ENCODE measurements around the gene LIMCH1. TPM values are rescaled to one million over a fixed set of nuclear protein-coding genes. Genes with fewer than 3 reads are reported as not detected.
A peak's percentile ranks its signal among the peaks of the same experiment; 100 is the strongest.

Gene LIMCH1
- polyA plus RNA-seq, 1 experiment, result 1.1 TPM

GRCh38 chr4:41722181-41722580, 184.2 kb downstream of the LIMCH1 start:
- Histone ChIP-seq H3K4me3 (ENCODE audit: low read depth, low read length) (no peak overlapping the region), H3K27ac (ENCODE audit: low read depth, low read length) (no peak overlapping the region), H3K27me3 (ENCODE audit: control insufficient read depth, insufficient read depth, low read length) (no peaks in the 10 kb centered on the region), H3K9me3 (ENCODE audit: control insufficient read depth, insufficient read depth, low read length) (no peaks in the 10 kb centered on the region)
- DNase-seq (ENCODE audit: low read depth, low spot score), result no peak
- ChIA-PET CTCF (no interaction called here), POLR2A (no interaction called here)
- no peak for TF ChIP-seq CTCF (IDR thresholded peaks at IDR 0.05; ENCODE audit: low read depth, low read length)

- H3K27ac ChIP-seq (ENCODE audit: low read depth, low read length), result no peak overlapping the region
- no peaks in the 10 kb centered on the region for H3K9me3 ChIP-seq (ENCODE audit: control insufficient read depth, insufficient read depth, low read length)
- ChIA-PET POLR2A (no interaction called here), CTCF (no interaction called here)
- no peak overlapping the region for H3K4me3 ChIP-seq (ENCODE audit: low read depth, low read length)
- no peak for TF ChIP-seq CTCF (IDR thresholded peaks at IDR 0.05; ENCODE audit: low read depth, low read length)
- H3K27me3 ChIP-seq (ENCODE audit: control insufficient read depth, insufficient read depth, low read length), result no peaks in the 10 kb centered on the region
- no peak for DNase-seq (ENCODE audit: low read depth, low spot score)
Measured at GRCh38 chr4:41723286-41723685, 185.3 kb downstream of the LIMCH1 start.

GRCh38 chr4:41725254-41725653, 187.3 kb downstream of the LIMCH1 start:
- DNase-seq (ENCODE audit: low read depth, low spot score), result no peak
- Histone ChIP-seq H3K4me3 (ENCODE audit: low read depth, low read length) (no peak overlapping the region), H3K9me3 (ENCODE audit: control insufficient read depth, insufficient read depth, low read length) (no peaks in the 10 kb centered on the region), H3K27me3 (ENCODE audit: control insufficient read depth, insufficient read depth, low read length) (no peaks in the 10 kb centered on the region), H3K27ac (ENCODE audit: low read depth, low read length) (no peak overlapping the region)
- TF ChIP-seq CTCF (IDR thresholded peaks at IDR 0.05; ENCODE audit: low read depth, low read length), result 0 out of 2 replicates have a peak, but pooled peaks have one; percentile 19
- POLR2A ChIA-PET, result no interaction called here
- CTCF ChIA-PET, result interaction anchor here (1.1 kb wide), 1 partner anchor 19 kb away, joined by 3 read pairs; no protein-coding TSS in a partner anchor

- ChIA-PET CTCF (interaction anchor here (0.9 kb wide), 1 partner anchor 35 kb away, joined by 6 read pairs; no protein-coding TSS in a partner anchor), POLR2A (no interaction called here)
- H3K9me3 ChIP-seq (ENCODE audit: control insufficient read depth, insufficient read depth, low read length), result no peaks in the 10 kb centered on the region
- H3K27ac ChIP-seq (ENCODE audit: low read depth, low read length), result no peak overlapping the region
- DNase-seq (ENCODE audit: low read depth, low spot score), result no peak
- no peaks in the 10 kb centered on the region for H3K27me3 ChIP-seq (ENCODE audit: control insufficient read depth, insufficient read depth, low read length)
- TF ChIP-seq CTCF (IDR thresholded peaks at IDR 0.05; ENCODE audit: low read depth, low read length), result no peak
- no peak overlapping the region for H3K4me3 ChIP-seq (ENCODE audit: low read depth, low read length)
Measured at GRCh38 chr4:41727861-41728572, 190.1 kb downstream of the LIMCH1 start.

GRCh38 chr4:41728573-41728913, 190.6 kb downstream of the LIMCH1 start:
- ChIA-PET POLR2A (no interaction called here), CTCF (no interaction called here)
- no peak for TF ChIP-seq CTCF (IDR thresholded peaks at IDR 0.05; ENCODE audit: low read depth, low read length)
- H3K4me3 ChIP-seq (ENCODE audit: low read depth, low read length), result no peak overlapping the region
- H3K9me3 ChIP-seq (ENCODE audit: control insufficient read depth, insufficient read depth, low read length), result no peaks in the 10 kb centered on the region
- no peaks in the 10 kb centered on the region for H3K27me3 ChIP-seq (ENCODE audit: control insufficient read depth, insufficient read depth, low read length)
- no peak overlapping the region for H3K27ac ChIP-seq (ENCODE audit: low read depth, low read length)
- DNase-seq (ENCODE audit: low read depth, low spot score), result no peak
